Measurements from ENCODE around the gene CCDC169.

CCDC169 gene

DNA sequence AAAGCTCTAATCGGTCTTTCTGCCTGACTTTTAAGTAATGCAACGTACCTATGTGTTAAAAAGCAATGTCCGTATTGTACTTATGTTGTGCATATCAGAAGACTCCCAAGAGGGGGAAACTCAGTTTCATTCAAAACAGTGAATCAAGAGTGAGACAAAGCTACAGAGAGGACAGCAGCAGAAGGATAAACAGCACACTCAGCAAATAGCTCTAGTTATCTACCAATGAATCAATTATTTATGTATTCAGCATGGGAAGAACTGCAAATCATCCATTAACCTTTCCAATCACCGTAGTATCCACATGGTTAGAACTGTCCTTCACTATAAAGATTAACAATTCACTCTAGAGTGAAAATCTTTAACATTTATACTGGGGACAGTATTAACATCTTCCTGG lies 46.6 kb downstream of the CCDC169 start:
- no peak for DNase-seq (ENCODE audit: insufficient read length, low spot score)
- no peak for FAIRE-seq

DNA sequence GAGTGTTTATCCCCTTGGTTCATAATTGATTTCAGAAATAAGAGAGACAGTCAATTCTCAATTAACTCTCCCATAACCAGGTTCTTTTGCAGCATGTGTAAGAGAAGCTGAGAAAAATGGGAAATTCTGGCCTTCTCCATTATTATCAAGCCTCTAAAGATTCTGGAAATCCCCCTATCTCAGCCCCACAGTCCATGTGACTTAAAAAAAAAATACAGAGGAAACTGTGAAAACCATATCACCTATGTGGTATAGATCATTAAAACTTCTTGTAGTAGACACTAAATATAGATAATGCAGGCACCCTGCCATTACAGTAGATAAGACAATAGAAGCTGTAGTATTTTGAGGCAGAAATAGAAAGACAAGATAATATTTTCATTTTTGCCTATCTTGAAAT lies 48.9 kb downstream of the CCDC169 start:
- FAIRE-seq, result no peak
- DNase-seq (ENCODE audit: insufficient read length, low spot score), result no peak

DNA sequence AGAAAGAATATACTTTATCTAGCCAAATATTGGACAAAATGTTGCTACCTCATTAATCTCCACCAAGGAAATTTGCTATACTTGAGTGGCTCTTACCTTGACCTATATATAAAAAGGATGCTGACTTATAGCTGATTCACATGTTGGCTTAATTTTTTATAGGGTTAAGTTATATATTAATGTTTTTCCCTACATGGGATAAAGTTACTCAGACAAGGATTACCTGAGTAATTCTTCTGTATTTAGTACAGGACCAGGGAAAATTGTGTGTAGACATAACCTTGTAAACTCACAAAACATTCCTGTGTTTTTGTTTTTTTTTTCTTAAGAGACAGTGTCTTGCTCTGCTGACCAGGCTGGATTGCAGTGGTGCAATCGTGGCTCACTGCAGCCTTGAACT lies 52.6 kb downstream of the CCDC169 start:
- no peak for FAIRE-seq
- no peak for DNase-seq (ENCODE audit: insufficient read length, low spot score)

DNA sequence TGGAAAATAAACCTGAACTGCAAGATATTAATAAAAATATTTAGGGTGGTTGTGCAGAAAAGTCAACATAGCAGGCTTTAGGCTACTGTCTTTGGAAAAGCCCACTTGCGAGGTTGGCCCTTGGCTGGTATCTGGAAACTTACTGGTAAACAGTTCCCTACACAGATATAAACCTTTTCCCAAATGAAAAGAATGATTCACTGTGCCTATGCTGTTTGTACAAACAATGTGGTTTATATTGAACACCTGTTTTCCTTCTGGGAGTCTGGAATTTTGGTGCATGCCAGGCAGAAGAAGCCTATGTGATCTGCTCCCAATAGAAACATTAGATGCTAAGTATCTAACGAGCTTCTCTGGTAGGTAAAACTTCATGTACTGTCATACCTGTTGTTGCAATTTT lies 53.5 kb downstream of the CCDC169 start:
- no peak for FAIRE-seq
- no peak for DNase-seq (ENCODE audit: insufficient read length, low spot score)

DNA sequence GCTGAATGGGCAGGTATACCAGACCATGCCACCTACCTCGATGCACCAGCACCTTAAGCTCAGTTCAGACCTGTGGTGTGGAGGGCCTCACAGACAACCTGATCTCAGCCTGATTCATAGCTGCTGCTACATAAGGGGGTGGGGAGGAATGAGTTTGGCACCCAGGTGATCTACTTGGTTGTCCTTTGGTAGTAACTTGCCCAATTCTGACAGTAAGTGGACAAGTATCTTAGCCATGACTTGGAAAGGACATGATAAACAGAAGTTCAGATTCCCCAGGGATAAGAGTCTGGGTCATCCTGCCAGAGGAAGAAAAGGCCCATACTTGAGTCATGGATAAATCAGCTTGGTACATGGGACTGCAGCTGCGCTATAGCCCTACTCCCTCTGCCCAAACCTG lies 54.9 kb downstream of the CCDC169 start:
- DNase-seq (ENCODE audit: insufficient read length, low spot score) (no peak), FAIRE-seq (no peak)

DNA sequence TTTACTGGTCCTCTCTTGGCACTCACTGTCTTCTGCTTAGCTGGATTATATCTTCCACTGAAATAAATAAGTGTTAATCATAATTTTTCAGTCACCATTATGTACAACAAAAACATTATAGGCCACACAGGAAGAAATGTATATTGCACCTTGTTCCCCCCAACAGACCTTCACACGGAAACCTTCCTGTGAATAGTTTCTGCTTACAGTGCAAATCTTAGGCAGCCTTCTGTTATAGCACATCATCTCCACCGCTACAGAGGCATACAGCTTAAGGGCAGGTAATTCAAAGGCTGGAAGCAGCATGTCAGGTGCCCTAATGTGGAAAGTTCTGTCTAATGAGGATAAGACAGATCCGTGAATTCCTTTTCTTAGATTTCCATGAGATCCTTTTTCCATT lies 66.4 kb downstream of the CCDC169 start:
- FAIRE-seq, result no peak
- no peak for DNase-seq (ENCODE audit: insufficient read length, low spot score)

DNA sequence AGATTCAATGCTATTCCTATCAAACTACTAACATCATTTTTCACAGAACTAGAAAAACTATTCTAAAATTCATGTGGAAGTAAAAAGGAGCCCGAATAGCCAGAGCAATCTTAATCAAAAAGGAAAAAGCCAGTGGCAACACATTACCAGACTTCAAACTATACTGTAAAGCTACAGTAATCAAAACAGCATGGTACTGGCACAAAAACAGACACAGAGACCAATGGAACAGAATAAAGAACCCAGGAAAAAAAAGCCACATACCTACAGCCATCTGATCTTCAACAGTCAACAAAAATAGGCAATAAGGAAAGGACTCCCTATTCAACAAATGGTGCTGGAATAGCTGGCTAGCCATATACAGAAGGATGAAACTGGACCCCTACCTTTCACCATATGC lies 72.9 kb downstream of the CCDC169 start:
- DNase-seq (ENCODE audit: insufficient read length, low spot score) (no peak), FAIRE-seq (no peak)

DNA sequence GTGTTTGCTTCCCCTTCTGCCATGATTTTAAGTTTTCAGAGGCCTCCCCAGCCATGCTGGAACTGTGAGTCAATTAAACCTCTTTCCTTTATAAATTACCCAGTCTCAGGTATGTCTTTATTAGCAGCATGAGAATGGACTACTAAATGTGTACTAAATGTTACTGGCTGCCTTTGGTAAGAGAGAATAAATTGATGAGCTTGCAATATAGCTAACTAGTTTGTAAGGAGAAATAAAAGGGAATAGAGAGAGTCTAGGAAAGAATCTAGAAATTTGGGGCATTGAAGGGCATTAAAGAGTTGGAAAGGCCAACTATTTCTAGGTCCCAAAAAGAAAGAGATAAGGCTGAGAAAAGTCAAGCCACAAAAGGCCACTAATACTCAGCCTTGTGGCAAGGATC lies 77.7 kb downstream of the CCDC169 start:
- no peak for FAIRE-seq
- no peak for DNase-seq (ENCODE audit: insufficient read length, low spot score)

DNA sequence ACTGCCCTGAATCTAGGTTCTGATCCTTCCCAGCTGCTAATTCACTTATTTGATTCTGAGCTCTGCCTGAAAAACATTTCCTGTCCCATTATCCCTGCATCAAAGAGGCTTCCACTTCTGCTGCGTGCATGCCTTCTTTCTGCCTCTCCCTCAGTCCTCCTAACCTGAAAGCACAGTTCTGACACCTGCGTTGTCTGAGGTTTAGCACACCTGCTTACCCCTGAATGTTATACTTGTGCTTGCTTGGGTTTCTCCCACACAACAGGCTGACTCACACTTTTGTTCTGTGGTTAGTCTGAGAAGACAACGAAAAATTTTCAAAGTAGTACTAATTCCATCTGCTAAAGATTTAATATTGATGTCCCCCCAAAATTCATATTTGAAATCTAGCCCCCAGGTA lies 80.2 kb downstream of the CCDC169 start:
- DNase-seq (ENCODE audit: insufficient read length, low spot score), result no peak
- FAIRE-seq, result no peak

DNA sequence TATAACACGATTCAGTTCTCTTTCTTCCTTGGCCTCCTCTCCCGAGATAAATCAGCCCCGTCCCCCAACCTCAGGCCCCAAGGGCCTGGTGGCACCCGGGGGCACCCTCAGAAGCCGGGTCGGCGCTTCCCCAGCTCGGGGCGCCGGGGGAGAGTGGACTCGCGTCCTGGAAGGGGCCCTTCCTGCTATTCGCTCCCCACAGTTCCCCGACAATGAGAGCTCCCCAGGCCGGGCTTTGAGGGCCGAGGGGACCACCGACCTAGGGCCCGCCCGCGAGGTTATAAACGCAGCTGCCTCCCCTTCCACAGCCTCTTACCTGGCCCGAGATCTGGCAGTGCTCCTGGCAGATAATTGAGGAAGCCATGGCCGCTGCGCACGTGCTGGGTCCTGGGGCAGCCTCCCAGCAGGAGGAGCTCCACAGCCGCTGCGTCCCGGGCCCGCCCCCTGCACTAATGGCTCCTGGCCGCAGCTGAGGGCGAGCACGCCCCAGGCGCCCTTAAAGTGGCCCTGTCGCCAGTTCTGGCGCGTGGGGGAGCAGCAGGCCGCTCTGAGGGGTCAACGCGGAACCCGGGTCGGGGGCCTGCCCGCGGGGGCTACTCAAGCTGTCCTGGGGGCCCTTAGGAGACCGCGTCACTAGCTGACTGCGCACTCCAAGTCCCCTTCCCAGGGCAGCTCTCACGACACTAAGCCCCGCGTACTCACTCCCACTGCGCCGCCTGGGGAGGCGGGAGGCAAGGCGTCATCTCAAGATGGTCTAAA lies 83.3 kb downstream of the CCDC169 start, which contains the start of gene SOHLH2:
Gene SOHLH2, minus strand, starts transcription at position 394 of the 759 bp plus-strand sequence. Its CDS starts 30 bp downstream, at position 364.
- FAIRE-seq (no peak), DNase-seq (ENCODE audit: insufficient read length, low spot score) (no peak)

DNA sequence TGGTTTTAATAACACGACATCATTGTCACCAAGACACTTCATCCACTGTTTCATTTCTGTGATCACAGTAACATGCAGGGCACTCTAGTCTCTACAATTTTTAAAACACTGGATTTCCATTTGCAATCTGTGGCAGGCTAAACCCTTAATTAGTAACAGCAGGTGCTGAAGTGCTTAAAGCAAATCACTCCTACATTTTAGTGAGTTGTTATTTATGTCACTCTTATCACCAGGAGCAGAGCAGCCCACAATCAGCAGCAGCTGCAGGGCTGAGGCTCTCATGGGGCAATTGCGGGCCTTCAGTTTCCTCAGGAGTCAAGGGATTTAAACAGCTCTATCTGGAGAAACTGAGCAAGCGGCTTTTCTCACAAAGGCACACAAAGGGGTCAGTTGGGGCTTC lies 84.8 kb downstream of the CCDC169 start:
- FAIRE-seq (no peak), DNase-seq (ENCODE audit: insufficient read length, low spot score) (no peak)

DNA sequence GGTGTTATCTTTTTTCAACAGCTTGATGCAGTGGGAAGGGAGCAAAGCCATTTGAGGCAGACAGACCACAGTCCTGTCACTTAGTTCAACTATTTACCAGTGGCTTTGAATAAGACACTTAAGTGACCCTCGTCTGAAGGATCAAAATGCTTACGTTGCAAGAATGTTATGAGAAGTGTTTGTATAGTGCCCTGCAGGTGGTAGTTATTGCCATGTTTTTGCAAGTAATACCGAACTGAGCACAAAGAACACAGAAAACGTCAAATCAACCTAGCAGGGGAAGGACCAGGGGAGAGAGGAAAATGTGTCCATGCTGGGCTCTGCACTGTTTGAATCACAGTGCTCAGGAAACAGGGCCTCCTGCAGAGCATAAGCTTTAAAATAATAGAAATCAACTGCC lies 86.0 kb downstream of the CCDC169 start:
- FAIRE-seq, result no peak

DNA sequence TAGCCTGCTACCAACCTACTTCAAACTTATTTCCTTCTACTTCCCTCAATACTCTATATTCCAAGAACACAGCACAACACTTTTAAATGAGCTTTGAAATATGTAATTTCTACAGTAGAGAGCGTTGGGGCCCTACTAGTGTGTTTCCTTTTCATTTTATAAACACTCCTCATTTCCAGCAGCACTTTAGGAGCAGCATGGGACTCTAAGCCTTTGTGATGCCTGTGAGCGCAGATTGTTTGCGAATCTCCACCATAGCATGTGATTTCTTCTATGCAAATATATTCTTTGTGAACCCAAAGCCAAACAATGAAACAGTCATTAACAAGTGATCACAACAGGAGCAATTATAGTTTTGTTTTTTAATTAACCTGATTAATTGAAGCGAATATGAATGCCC lies 86.9 kb downstream of the CCDC169 start:
- FAIRE-seq, result no peak

More for the DNA sequence above, 86.0 kb downstream of the CCDC169 start:
- no peak for DNase-seq (ENCODE audit: insufficient read length, low spot score)

DNA sequence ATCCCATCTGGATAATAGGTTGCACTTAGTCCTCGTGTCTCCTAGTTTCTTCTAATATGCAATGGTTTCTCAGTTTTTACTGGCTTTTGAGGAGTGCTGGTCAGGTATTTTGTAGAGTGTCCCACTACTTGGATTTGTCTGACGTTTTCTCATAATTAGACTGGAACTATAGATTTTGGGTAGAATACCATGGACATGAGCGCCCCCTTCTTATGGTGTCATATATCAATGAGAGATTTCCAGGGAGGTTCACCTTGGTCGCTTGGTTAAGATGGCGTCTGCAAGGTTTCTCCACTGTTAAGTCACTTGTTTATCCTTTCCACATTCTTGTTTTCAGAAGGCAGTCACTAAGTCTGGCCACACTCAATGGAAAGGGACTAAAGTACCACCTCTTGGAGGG lies 89.9 kb downstream of the CCDC169 start:
- FAIRE-seq (no peak), DNase-seq (ENCODE audit: insufficient read length, low spot score) (no peak)

More for the DNA sequence above, 86.9 kb downstream of the CCDC169 start:
- no peak for DNase-seq (ENCODE audit: insufficient read length, low spot score)

DNA sequence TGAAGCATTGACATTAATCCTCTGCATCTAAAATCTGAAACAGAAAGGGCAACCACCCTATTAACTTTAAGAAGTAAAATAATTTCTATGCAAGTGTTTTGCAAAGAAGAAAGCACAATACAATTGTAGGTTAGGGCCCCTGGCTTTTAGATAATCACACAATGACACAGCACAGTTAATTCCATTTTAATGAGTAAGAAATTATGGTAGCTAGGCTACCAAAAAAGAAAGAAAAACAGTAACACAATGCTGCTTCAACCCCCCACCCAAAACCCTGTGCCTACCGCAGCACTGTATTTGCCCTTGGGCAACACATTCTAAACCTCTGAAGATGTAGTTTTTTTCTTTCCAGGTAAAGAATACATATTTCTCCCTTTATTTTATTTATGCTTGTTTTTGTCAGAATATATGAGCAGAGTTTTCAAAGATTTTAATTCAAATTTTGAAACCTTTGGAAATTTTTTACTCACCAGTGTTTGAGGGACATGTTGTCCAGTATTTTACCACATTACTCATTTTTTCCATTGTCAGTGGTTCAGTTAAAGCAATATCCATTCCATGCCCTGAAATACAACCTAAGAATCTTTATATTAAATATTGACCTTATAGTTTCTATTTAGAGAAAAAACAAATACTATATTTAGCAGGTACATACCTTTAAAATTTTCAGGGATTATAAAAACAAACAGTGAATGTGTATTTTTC lies 104.3 kb downstream of the CCDC169 start:
- DNase-seq (ENCODE audit: insufficient read length, low spot score) (no peak), FAIRE-seq (no peak)

DNA sequence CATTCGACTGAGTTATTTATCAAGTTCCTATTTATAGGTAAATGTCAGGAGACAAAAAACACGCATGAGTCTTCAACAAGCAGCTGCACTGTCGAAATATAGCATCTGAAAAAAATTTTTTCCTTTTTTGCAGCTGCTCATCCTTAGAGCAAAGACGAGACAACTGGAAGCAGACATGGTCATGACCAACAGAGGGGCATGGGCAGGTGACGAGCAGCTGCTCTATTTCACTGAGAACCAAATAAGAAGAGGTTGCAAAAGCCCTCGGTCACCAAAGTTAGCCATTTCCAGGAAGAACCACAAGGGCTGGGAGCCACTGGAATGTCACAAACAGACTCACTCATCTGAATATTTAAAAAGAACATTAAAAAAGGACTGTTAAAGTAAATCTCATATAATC lies 105.4 kb downstream of the CCDC169 start:
- FAIRE-seq, result no peak
- DNase-seq (ENCODE audit: insufficient read length, low spot score), result no peak

DNA sequence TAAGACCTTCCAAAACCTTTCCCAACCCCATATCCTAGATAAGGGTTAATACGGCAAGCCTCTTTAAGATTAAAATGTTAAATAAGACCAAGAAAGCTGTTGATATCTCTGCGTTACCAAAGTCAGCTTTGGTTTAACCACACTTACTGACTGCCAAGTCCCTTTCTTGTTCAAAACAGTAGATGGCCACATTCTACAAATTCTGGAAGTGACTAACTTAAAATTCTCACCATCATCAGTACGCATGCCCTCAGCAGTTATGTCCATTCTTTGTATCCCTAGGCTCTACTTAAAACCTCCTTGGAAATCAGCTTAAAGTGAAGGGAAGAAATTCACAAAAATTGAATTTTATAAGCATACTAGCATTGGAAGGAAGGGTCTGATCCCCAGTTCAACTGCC lies 106.8 kb downstream of the CCDC169 start:
- FAIRE-seq (no peak), DNase-seq (ENCODE audit: insufficient read length, low spot score) (no peak)

DNA sequence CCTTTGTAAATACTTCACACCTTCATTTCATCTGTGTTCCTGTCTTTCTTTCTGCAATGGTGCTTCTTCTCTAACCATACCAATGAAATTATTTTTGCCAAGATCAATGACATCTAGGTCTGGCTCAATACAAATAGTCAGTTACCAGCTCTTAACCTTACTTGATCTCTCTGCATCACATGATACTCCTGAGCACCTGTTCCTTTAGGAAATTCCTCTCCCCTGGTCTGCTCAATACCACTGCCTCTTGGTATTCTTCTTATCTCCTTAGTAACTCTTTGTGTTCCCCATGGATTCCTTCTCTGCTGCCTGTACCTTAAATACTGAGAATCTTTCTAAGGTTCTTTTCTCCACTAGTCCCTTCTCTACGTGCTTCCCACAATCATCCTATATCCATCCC lies 109.2 kb downstream of the CCDC169 start:
- FAIRE-seq (no peak), DNase-seq (ENCODE audit: insufficient read length, low spot score) (no peak)

DNA sequence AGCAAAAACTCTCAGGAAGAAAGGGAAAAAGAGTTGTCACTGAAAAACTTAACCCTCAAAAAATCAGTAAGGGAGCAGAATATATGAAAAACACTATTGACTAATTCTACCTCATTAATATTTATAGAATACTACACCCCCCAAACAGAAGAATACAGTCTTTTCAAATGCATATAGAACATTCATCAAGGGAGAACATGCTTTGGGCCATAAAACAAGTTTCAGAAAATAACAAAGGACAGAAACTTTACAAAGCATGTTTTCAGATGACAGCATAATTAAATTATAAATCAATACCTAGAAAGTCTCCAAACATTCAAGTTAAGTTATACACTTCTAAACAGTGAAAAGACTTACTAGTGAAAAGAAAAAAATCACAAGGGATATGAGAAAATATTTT lies 113.7 kb downstream of the CCDC169 start:
- no peak for FAIRE-seq
- no peak for DNase-seq (ENCODE audit: insufficient read length, low spot score)

Data from HTR-8/SVneo (cell line).